Stimulated activated CD8-positive, alpha-beta memory T cell treated with anti-CD3 and anti-CD28 coated beads, Interleukin-7, amount 100 ng/mL, for 48 hours (primary cell): ENCODE data around the gene KCNA1.

Experiments
- DNase-seq, 2 donors: peaks; one replicate each; pipeline ENCODE4 v3.0.0-alpha.2; 2020; ENCODE audit warnings: low read depth in 1 of 2; ENCODE audit errors: extremely low read depth in 1 of 2

Gene KCNA1

DNA sequence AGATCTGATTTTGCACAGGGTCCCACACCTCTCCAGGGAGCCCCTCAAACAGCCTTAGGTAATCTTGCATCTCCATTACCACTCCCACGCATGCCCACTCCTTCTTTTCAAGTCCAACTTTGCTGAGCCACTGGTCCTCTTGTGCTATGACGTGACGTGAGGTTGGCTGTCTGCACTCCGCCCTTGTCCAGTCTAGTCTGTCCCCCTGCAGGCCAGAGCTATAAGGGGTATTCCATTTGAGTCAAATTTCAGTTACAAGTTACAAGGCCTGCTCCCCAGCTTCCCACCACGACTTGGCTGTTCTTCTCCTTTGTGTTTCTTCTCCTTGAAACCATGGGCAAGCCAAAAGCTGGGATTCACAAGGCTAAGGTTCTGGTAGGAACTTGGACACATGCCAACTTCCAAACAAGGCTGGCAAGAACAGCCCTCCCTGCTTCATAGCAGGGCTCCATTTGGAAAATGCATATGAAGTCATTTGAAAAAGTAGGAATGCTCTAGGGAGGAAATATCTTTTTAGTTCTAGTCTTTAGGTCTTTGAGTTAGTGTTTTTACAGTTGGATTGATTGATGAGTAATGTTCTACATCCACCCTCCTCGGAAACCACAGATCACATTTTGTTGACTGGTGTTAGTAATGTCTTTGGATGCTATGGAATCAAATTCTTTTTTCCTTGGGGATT, 49.1 kb downstream of the KCNA1 start:
- DNase-seq, result no peak

DNA sequence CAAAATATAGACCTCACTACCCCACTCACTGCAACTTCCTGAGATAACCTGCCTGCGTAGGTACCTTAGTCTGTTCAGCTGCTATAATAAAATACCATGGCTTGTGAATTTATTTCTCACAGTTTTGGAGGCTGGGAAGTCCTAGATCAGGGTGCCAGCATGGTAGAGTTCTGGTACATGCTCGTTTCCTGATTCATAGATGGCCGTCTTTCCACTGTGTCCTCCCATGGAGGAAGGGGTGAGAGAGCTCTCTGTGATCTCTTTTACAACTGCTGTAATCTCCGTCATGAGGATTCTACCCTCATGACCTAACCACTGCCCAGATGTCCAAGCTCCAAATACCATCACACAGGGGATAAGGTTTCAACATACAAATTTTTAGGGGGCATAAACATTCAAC, 49.7 kb downstream of the KCNA1 start:
- DNase-seq, result no peak

DNA sequence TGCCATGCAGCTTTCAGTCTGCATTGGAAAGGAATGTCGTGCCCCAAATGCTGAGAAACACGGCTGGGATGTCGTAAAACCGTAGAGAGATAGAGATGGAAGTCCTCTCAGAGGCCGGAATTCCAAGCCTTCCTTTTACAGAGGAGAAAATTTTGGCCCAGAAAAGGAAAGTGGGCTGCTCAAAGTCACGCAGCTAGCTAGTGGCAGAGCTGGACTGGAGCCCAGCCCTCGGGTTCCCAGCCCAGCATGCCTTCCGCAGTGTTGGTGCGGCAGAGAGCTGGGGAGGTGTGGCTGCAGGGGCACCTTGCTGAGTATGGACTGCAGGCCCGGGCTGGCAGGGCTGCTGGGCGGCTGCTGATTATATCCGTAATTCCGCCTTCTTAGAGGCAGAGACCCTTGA, 50.3 kb downstream of the KCNA1 start:
- no peak for DNase-seq

DNA sequence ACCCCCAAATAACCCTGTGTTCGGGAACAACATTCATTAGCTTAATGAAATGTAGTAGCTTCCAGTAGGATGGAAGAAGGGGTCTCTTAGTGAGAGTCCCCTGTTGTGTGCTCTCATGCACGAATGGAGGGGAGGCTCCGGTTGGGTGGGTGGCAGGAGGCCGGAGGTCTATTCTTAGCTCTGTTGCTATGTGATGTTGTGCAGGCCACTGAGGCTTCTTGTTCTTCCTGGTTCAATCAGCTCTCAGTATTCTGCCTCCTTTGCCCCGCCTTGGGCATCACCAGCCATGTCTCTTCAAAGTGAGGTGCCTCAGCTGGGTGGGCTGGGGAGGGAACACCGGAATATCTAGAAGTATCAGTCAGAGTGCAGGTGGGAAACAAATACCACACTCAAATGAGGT, 50.8 kb downstream of the KCNA1 start:
- DNase-seq, result no peak

DNA sequence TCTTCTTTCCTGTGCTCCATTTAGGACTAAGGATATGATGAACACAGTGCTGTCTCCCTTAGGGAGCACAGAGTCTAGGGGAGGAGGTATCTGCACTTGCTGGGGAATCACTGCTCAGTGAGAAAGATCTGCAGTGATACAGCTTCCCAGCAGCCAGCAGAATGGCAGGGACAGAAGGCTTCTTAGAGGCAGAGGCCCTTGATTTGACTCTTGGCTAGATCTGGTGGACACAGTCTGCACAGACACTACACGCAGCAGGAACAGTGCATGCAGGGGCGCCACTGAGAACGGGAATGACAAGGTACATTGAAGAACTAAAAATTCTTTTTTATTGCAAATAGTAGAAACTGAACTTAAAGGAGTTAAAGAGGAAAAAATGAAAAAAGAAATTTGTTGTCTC, 51.6 kb downstream of the KCNA1 start:
- DNase-seq, result no peak

DNA sequence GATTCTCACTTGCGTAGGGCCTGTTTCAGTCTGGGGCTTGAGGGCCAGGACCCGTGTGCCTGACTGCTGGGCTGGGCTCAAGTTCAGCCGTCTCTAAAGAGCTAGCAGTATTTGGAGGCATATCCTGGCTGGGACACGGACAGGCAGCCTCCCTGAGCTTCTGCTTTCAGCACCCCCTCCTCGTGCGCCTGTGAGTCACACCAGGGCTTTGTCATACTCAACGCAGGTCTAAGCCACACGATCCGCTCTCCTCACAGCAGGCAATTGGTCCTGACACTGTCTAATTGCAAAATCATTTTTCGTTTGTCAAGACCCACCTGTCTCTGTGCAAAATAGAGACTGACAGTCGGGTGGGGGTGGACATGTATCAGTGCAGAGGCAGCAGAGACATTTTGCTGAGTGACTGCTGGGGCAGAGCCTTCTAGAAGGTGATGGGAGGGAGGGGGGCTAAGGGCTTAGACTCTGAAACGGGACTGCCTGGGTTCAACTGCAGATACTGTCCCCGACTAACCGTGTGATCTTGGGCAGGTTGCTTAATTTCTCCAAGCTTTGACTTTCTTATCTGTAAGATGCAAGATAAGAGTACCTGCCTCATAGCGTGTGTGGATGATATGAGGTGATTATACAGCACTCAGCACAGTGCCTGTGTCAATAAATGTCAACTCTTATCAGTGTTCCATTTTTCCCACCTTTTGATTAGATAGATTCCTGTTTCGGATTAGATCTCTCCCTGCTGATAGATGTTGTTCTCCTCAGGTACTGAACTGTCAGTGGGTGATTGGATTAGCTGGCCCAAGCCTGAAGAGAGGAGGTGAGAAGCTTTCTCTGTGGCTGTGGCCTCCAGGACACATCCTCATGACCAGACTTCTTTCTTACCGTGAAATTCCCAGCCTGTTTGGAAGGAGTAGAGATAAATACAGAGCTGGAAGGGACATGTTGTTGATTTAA, 53.1 kb downstream of the KCNA1 start:
- no peak for DNase-seq
